HG03442 (cell line): Measurements from ENCODE around the gene SLC25A26.
A peak's percentile ranks its signal among the peaks of the same experiment; 100 is the strongest.

Experiments
- ATAC-seq: cut with Tn5 transposase; IDR thresholded peaks from one replicate; pipeline ENCODE4 v1.9.1; 2021; ENCODE audit warnings: mild to moderate bottlenecking, moderate library complexity; ENCODE audit not compliant: unreplicated experiment

The SLC25A26 gene

GRCh38 chr3:66314455-66314854, 93.7 kb downstream of the SLC25A26 start:
- ATAC-seq = no peak

- no peak for ATAC-seq
Observed at GRCh38 chr3:66317750-66318376, 97.1 kb downstream of the SLC25A26 start.

GRCh38 chr3:66320390-66320789, 99.6 kb downstream of the SLC25A26 start:
- no peak for ATAC-seq

GRCh38 chr3:66322436-66322835, 101.6 kb downstream of the SLC25A26 start:
- no peak for ATAC-seq

GRCh38 chr3:66326340-66326739, 105.5 kb downstream of the SLC25A26 start:
- no peak for ATAC-seq

- no peak for ATAC-seq
Observed at GRCh38 chr3:66335671-66336070, 114.9 kb downstream of the SLC25A26 start.

GRCh38 chr3:66336333-66336766, 115.5 kb downstream of the SLC25A26 start:
- no peak for ATAC-seq

- ATAC-seq = no peak
Observed at GRCh38 chr3:66338927-66339326, 118.1 kb downstream of the SLC25A26 start.

- ATAC-seq = no peak
Observed at GRCh38 chr3:66342717-66343356, 122.0 kb downstream of the SLC25A26 start.

- no peak for ATAC-seq
Observed at GRCh38 chr3:66344391-66344811, 123.6 kb downstream of the SLC25A26 start.

- ATAC-seq = no peak
Observed at GRCh38 chr3:66344848-66345578, 124.2 kb downstream of the SLC25A26 start.

GRCh38 chr3:66348704-66349103, 127.9 kb downstream of the SLC25A26 start:
- ATAC-seq = no peak

- no peak for ATAC-seq
Observed at GRCh38 chr3:66350601-66351000, 129.8 kb downstream of the SLC25A26 start.

GRCh38 chr3:66353039-66353438, 132.2 kb downstream of the SLC25A26 start:
- no peak for ATAC-seq

GRCh38 chr3:66353530-66353929, 132.7 kb downstream of the SLC25A26 start:
- no peak for ATAC-seq

GRCh38 chr3:66354001-66354400, 133.2 kb downstream of the SLC25A26 start:
- ATAC-seq = no peak

- ATAC-seq = peak; percentile 90
Observed at GRCh38 chr3:66355394-66355793, 134.6 kb downstream of the SLC25A26 start.

- no peak for ATAC-seq
Observed at GRCh38 chr3:66355997-66356396, 135.2 kb downstream of the SLC25A26 start.

GRCh38 chr3:66361356-66361755, 140.6 kb downstream of the SLC25A26 start:
- no peak for ATAC-seq

GRCh38 chr3:66362541-66362941, 141.7 kb downstream of the SLC25A26 start:
- no peak for ATAC-seq

GRCh38 chr3:66363148-66363547, 142.3 kb downstream of the SLC25A26 start:
- ATAC-seq = no peak

GRCh38 chr3:66365080-66365479, 144.3 kb downstream of the SLC25A26 start:
- ATAC-seq = no peak
